Panc1 (cell line): ENCODE results near the gene HMGB1. TPM values are rescaled to one million over a fixed set of nuclear protein-coding genes. Genes with fewer than 3 reads are reported as not detected.

Experiments used
- ATAC-seq: fragments of 200-7000 bp; cut with Tn5 transposase; 2 replicates; pipeline ENCODE4 v1.9.1; 2020; ENCODE audit warnings: mild to moderate bottlenecking, moderate library complexity
- BruUV-seq: library from RNA; stranded (reverse); fragments of 400-500 nt; replicated peaks from 2 replicates; lab custom pipeline; 2021; lab: Mats Ljungman, UMichigan
- CTCF ChIA-PET: fragments of 300-600 bp; sonication (Branson Sonifier 250); formaldehyde crosslinking; loops from one replicate; lab custom pipeline; 2022; ENCODE audit warnings: antibody characterized with exemption; lab: Charles Lee
- POLR2A ChIA-PET: fragments of 300-600 bp; sonication (Branson Sonifier 250); formaldehyde crosslinking; loops from one replicate; lab custom pipeline; 2022; ENCODE audit warnings: antibody characterized with exemption; lab: Charles Lee
- DNase-seq: peaks from one replicate; pipeline ENCODE4 v3.0.0-alpha.2; 2010; ENCODE audit warnings: low read depth, low spot score
- H3K27ac ChIP-seq: 2 replicates; pipeline ENCODE4 v1.5.1; 2011; ENCODE audit warnings: mild to moderate bottlenecking, low read length, inconsistent platforms
- H3K27me3 ChIP-seq: fragments of 200-500 bp; sonication (Bioruptor generic); 2 replicates; pipeline ENCODE4 v1.6.0; 2014; ENCODE audit warnings: low read length, inconsistent platforms; ENCODE audit not compliant: control insufficient read depth, insufficient read depth
- H3K36me3 ChIP-seq: fragments of 200-500 bp; sonication (Bioruptor generic); 2 replicates; pipeline ENCODE4 v1.5.1; 2014; ENCODE audit warnings: inconsistent platforms, mild to moderate bottlenecking, low read length, moderate library complexity; ENCODE audit not compliant: control insufficient read depth, insufficient read depth
- H3K4me1 ChIP-seq: 2 replicates; pipeline ENCODE4 v1.5.1; 2011; ENCODE audit warnings: inconsistent platforms, mild to moderate bottlenecking, low read length, moderate library complexity; ENCODE audit not compliant: control insufficient read depth, insufficient read depth
- H3K4me3 ChIP-seq, 2 experiments: 2 replicates each; pipeline ENCODE4 v1.5.1; 2011 to 2012; ENCODE audit warnings: low read depth in 2 of 2, low read length in 2 of 2, mild to moderate bottlenecking in 2 of 2, inconsistent platforms in 1 of 2, moderate library complexity in 1 of 2
- H3K9me3 ChIP-seq: fragments of 200-500 bp; sonication (Bioruptor generic); 2 replicates; pipeline ENCODE4 v1.5.1; 2014; ENCODE audit warnings: low read depth, mild to moderate bottlenecking, inconsistent platforms, low read length, moderate library complexity; ENCODE audit not compliant: control insufficient read depth, insufficient read depth
- CTCF ChIP-seq: fragments of 450-650 bp; IDR thresholded peaks from 2 replicates; pipeline ENCODE4 v1.5.1; 2017; ENCODE audit warnings: mild to moderate bottlenecking
- POLR2AphosphoS5 ChIP-seq: IDR thresholded peaks from 2 replicates; pipeline ENCODE4 v1.6.1; 2012; ENCODE audit warnings: mild to moderate bottlenecking, low read depth, low read length, moderate library complexity
- REST ChIP-seq, 2 experiments: IDR thresholded peaks; 2 replicates each; pipeline ENCODE4 v1.6.1; 2011 to 2012; ENCODE audit warnings: low read depth in 2 of 2, control low read depth in 1 of 2, low read length in 1 of 2, mild to moderate bottlenecking in 1 of 2, moderate library complexity in 1 of 2; ENCODE audit not compliant: insufficient read depth in 1 of 2
- SIN3A ChIP-seq: IDR thresholded peaks from 2 replicates; pipeline ENCODE4 v1.6.1; 2012; ENCODE audit warnings: low read depth, mild to moderate bottlenecking, low read length, moderate library complexity, borderline replicate concordance; ENCODE audit not compliant: insufficient read depth
- TCF7L2 ChIP-seq: IDR thresholded peaks from 2 replicates; pipeline ENCODE4 v1.6.1; 2011; ENCODE audit warnings: mild to moderate bottlenecking, low read depth, low read length, inconsistent platforms
- in situ Hi-C: cut with HindIII; loops from 2 replicates; pipeline ENCODE4 v1.10.0; 2016; ENCODE audit warnings: low sequenced_read_pairs, low pct_unique_long_range_greater_than_20kb
- intact Hi-C: fragments of 100-400 bp; cut with micrococcal nuclease; formaldehyde crosslinking; loops from one replicate; pipeline ENCODE4 v1.10.0; 2022; ENCODE audit not compliant: unreplicated experiment
- total RNA-seq: library from RNA; stranded (reverse); gene quantifications from one replicate; pipeline ENCODE4 v1.2.1, GENCODE V29; 2021; ENCODE audit not compliant: unreplicated experiment

HMGB1 gene
- total RNA-seq, 1 experiment from 2014 or later, result 386 TPM

DNA sequence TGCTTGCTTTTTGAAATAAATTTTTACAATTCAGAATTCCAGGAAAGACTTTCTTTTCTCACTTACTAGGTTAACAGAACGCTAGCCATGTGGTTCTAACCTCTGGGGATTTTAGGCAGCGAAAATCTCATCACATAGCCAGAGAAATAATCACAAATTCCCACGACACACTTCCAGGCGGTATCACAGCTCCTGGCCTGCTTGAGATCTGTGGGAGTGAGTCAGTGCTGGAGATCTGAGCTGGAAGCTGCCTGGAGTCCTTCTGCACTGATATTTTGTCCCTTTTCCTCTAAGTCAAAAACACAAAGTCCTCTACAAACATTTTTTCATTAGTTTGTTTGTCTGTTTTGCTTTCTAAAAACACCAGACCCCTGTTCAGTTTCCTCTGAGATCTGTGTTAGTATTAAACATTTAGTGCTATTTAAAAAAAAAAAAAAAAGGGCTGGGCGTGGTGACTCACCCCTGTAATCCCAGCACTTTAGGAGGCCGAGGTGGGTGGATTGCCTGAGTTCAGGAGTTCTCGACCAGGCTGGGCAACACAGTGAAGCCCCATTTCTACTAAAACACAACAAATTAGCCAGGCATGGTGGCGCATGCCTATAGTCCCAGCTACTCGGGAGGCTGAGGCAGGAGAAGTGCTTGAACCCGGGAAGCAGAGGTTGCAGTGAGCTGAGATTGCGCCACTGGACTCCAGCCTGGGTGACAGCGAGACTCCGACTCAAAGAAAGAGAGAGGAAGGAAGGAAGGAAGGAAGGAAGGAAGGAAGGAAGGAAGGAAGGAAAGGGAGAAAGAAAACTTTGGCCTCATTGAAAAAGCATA is 55.6 kb downstream of the HMGB1 start:
- ATAC-seq, result no peak
- TF ChIP-seq CTCF (no peak), POLR2AphosphoS5 (no peak), SIN3A (no peak), TCF7L2 (no peak), REST (IDR thresholded peaks at IDR 0.05; ENCODE audit: insufficient read depth in 1 of 2, low read depth in 2 of 2, low read length in 1 of 2) (no peak)
- Histone ChIP-seq H3K27me3 (no peaks in the 10 kb centered on the region), H3K36me3 (no peaks in the 10 kb centered on the region), H3K27ac (no peak overlapping the region), H3K4me1 (peaks cover 7% of the 10 kb centered on the region), H3K9me3 (no peaks in the 10 kb centered on the region), H3K4me3 (no peak overlapping the region)
- in situ Hi-C loops (no loop called here), intact Hi-C loops (no loop called here)
- no TSS peak for BruUV-seq
- ChIA-PET POLR2A (no interaction called here), CTCF (no interaction called here)
- DNase-seq, result no peak

DNA sequence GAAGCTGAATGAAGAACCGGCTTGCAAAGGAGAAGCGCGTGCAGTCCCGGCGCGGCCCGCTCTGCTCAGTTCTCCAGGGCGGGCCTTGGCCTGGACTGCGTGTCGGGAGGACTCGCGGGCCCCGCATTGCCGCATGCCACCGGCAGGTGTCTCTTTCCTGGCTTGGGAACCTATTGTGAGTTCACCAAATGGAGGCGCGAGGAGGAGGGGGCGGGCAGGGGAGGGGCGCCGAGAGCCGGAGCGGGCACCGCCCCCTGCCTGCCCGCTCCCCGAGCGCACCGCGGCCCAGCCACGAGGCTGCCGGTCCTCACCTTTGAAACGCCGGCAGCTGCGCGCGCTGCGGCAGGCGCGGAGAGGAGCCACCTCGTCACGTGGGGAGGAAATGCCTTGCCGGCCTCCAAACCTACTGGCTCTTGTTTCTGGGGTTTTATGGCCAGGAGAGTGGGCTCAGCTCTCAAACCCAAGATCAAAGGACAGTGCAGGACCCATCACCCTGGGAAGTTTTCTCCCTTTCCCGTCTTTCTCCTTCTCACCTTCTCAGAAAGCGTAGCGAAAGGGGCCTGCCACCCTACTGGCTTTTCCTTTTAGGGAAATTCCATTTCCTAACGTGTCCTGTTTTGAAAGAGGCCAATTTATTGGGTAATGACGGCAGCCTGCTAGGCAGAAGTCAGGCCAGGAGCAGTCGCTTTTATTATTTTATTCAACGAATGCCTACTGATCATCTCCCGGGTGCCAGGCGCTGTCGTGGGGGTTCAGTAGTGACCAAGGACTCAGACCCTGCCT is 57.2 kb downstream of the HMGB1 start:
- Histone ChIP-seq H3K4me1 (peaks cover 7% of the 10 kb centered on the region), H3K4me3 (peak overlapping the region; percentile 24 to 48), H3K36me3 (no peaks in the 10 kb centered on the region), H3K9me3 (no peaks in the 10 kb centered on the region), H3K27ac (peak overlapping the region; percentile 86), H3K27me3 (no peaks in the 10 kb centered on the region)
- intact Hi-C loops (no loop called here), in situ Hi-C loops (no loop called here)
- POLR2A ChIA-PET, result no interaction called here
- ATAC-seq (peak; percentile 98), DNase-seq (no peak)
- CTCF ChIA-PET, result interaction anchor here (0.6 kb wide), 1 partner anchor 284 kb away, joined by 4 read pairs; no protein-coding TSS in a partner anchor
- no TSS peak for BruUV-seq
- TF ChIP-seq CTCF (peak; percentile 77), REST (IDR thresholded peaks at IDR 0.05; ENCODE audit: insufficient read depth in 1 of 2, low read depth in 2 of 2, low read length in 1 of 2) (no peak), TCF7L2 (peak; percentile 92)
